Keratinocyte (primary cell): ENCODE data around the gene EGFLAM. TPM values are rescaled to one million over a fixed set of nuclear protein-coding genes. Genes with fewer than 3 reads are reported as not detected.

Source experiments
- DNase-seq: peaks from one replicate; pipeline ENCODE4 v3.0.0-alpha.2; 2011; ENCODE audit warnings: low read depth, missing footprints, low spot score
- FAIRE-seq: peaks from 2 replicates; lab custom pipeline; 2011; peaks lifted over from hg19 to GRCh38; lab: Jason Lieb, UNC
- H2AFZ ChIP-seq: 2 replicates; pipeline ENCODE4 v1.6.0; 2012; ENCODE audit warnings: low read length, control low read depth, inconsistent platforms; ENCODE audit not compliant: control insufficient read depth
- H3K27ac ChIP-seq: 2 replicates; pipeline ENCODE4 v1.5.1; 2011; ENCODE audit warnings: low read length; ENCODE audit not compliant: control insufficient read depth, insufficient read depth
- H3K27me3 ChIP-seq: 3 replicates; pipeline ENCODE4 v1.6.0; 2011; ENCODE audit warnings: low read length; ENCODE audit not compliant: control insufficient read depth, insufficient read depth; ENCODE audit errors: extremely low read depth
- H3K36me3 ChIP-seq, 2 experiments: 2 replicates in 1 of 2; 3 replicates in 1 of 2; pipeline ENCODE4 v1.5.1; 2011; ENCODE audit warnings: low read length in 2 of 2, mild to moderate bottlenecking in 1 of 2; ENCODE audit not compliant: control insufficient read depth in 2 of 2, insufficient read depth in 2 of 2; ENCODE audit errors: extremely low read depth in 1 of 2
- H3K4me1 ChIP-seq: 3 replicates; pipeline ENCODE4 v1.5.1; 2011; ENCODE audit warnings: low read length; ENCODE audit not compliant: control insufficient read depth, insufficient read depth; ENCODE audit errors: extremely low read depth
- H3K4me2 ChIP-seq: 3 replicates; pipeline ENCODE4 v1.6.0; 2011; ENCODE audit warnings: low read depth, low read length; ENCODE audit not compliant: control insufficient read depth, insufficient read depth; ENCODE audit errors: extremely low read depth
- H3K4me3 ChIP-seq, 3 experiments: fragments of 200-600 bp in 1 of 3; sonication (generic) in 1 of 3; 2 replicates in 2 of 3; 3 replicates in 1 of 3; pipeline ENCODE4 v1.5.1; 2011 to 2016; ENCODE audit warnings: low read length in 3 of 3, mild to moderate bottlenecking in 3 of 3, control low read depth in 2 of 3, inconsistent platforms in 1 of 3, low read depth in 1 of 3, mixed read lengths in 1 of 3, mixed run types in 1 of 3, moderate library complexity in 1 of 3; ENCODE audit not compliant: control insufficient read depth in 2 of 3, insufficient read depth in 2 of 3; ENCODE audit errors: extremely low read depth in 1 of 3
- H3K79me2 ChIP-seq: 2 replicates; pipeline ENCODE4 v1.6.0; 2012; ENCODE audit warnings: low read length; ENCODE audit not compliant: control insufficient read depth, insufficient read depth
- H3K9ac ChIP-seq: 3 replicates; pipeline ENCODE4 v1.6.0; 2011; ENCODE audit warnings: low read length; ENCODE audit not compliant: control insufficient read depth, insufficient read depth; ENCODE audit errors: extremely low read depth
- H3K9me1 ChIP-seq: 3 replicates; pipeline ENCODE4 v1.6.0; 2011; ENCODE audit warnings: low read length; ENCODE audit not compliant: control insufficient read depth, insufficient read depth; ENCODE audit errors: extremely low read depth
- H3K9me3 ChIP-seq: 2 replicates; pipeline ENCODE4 v1.5.1; 2012; ENCODE audit warnings: low read depth, low read length; ENCODE audit not compliant: control insufficient read depth
- H4K20me1 ChIP-seq: 3 replicates; pipeline ENCODE4 v1.6.0; 2011; ENCODE audit warnings: low read length; ENCODE audit not compliant: control insufficient read depth, insufficient read depth; ENCODE audit errors: extremely low read depth
- EZH2 ChIP-seq: IDR thresholded peaks from one replicate; pipeline ENCODE4 v1.6.1; 2012; ENCODE audit warnings: inconsistent platforms, mild to moderate bottlenecking, low read length, moderate library complexity
- dilution Hi-C: fragments of 300-500 bp; cut with MboI; formaldehyde crosslinking; loops from one replicate; pipeline ENCODE4 v1.7.0; 2020; ENCODE audit warnings: low sequenced_read_pairs; ENCODE audit not compliant: extremely low pct_ligation_motif_present
- polyA plus RNA-seq, 5 experiments: library from polyadenylated mRNA; depleted of rRNA in 3 of 5; stranded (reverse) in 3 of 5; stranded (forward) in 1 of 5; unstranded in 1 of 5; fragments of >200 nt; gene quantifications; 1 replicate in 1 of 5; 2 replicates in 3 of 5; 3 replicates in 1 of 5; pipeline versions ENCODE4 v1.2.1 to v1.2.3, GENCODE V29; 2011 to 2012; ENCODE audit warnings: missing spikeins in 2 of 5, low read depth in 1 of 5, low replicate concordance in 1 of 5
- TF ChIP-seq, protein P1 (sequence below), 3 experiments: IDR thresholded peaks in 1 of 3; conservative IDR thresholded peaks in 1 of 3; optimal IDR thresholded peaks in 1 of 3; 2 replicates in 2 of 3; 3 replicates in 1 of 3; pipeline versions ENCODE3 to v1.5.1; 2011; ENCODE audit warnings: low read length in 3 of 3, mild to moderate bottlenecking in 3 of 3, moderate library complexity in 2 of 3, control low read depth in 1 of 3, inconsistent platforms in 1 of 3; ENCODE audit not compliant: insufficient read depth in 2 of 3; ENCODE audit errors: extremely low read depth in 1 of 3

The EGFLAM gene
- polyA plus RNA-seq, 1 donor (not counting 4 experiments of a cell fraction or from before 2014, with no cell fraction given) = not detected

GRCh38 chr5:38483805-38484398, 225.5 kb downstream of the EGFLAM start:
- DNase-seq (no peak), FAIRE-seq (no peak)
- no peak overlapping the region for H3K4me2 ChIP-seq
- no peak overlapping the region for H3K4me3 ChIP-seq
- H3K36me3 ChIP-seq = no peaks in the 10 kb centered on the region
- H3K9ac ChIP-seq = no peak overlapping the region
- H4K20me1 ChIP-seq = no peaks in the 10 kb centered on the region
- no peaks in the 10 kb centered on the region for H3K27me3 ChIP-seq
- H3K9me1 ChIP-seq = no peaks in the 10 kb centered on the region
- H3K79me2 ChIP-seq = no peaks in the 10 kb centered on the region
- no peak overlapping the region for H2AFZ ChIP-seq
- H3K4me1 ChIP-seq = no peaks in the 10 kb centered on the region
- H3K27ac ChIP-seq = no peak overlapping the region
- no peak for TF ChIP-seq EZH2
- TF ChIP-seq, protein P1, sequence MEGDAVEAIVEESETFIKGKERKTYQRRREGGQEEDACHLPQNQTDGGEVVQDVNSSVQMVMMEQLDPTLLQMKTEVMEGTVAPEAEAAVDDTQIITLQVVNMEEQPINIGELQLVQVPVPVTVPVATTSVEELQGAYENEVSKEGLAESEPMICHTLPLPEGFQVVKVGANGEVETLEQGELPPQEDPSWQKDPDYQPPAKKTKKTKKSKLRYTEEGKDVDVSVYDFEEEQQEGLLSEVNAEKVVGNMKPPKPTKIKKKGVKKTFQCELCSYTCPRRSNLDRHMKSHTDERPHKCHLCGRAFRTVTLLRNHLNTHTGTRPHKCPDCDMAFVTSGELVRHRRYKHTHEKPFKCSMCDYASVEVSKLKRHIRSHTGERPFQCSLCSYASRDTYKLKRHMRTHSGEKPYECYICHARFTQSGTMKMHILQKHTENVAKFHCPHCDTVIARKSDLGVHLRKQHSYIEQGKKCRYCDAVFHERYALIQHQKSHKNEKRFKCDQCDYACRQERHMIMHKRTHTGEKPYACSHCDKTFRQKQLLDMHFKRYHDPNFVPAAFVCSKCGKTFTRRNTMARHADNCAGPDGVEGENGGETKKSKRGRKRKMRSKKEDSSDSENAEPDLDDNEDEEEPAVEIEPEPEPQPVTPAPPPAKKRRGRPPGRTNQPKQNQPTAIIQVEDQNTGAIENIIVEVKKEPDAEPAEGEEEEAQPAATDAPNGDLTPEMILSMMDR (optimal IDR thresholded peaks at IDR 0.05 in 1 of 3, IDR thresholded peaks at IDR 0.05 in 1 of 3, conservative IDR thresholded peaks at IDR 0.05 in 1 of 3; ENCODE audit: extremely low read depth in 1 of 3, insufficient read depth in 2 of 3, low read length in 3 of 3) = no peak
- dilution Hi-C loops = no loop called here
- no peaks in the 10 kb centered on the region for H3K9me3 ChIP-seq

DNA sequence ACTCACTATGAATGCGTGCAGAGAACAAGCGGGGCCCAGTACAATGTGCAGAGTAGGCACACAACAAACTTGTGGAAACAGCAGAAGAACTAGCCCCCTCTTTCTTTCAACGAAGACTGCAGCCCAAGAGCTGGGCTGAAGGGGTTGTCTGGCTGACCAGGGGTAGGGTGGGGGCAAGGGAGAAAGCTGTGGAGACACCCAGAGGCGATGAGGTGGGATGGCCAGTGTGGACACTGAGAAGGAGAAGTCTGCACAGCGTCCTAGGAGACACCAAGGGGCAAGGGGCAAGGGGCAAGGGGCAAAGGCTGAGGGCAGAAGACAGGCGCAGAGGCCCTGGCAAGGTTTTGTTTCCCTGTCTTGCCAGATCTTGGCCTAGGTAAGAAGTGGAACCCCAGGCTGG, 235.8 kb downstream of the EGFLAM start:
- Histone ChIP-seq H2AFZ (no peak overlapping the region), H3K9me3 (no peaks in the 10 kb centered on the region), H3K36me3 (no peaks in the 10 kb centered on the region), H3K27me3 (no peaks in the 10 kb centered on the region), H4K20me1 (no peaks in the 10 kb centered on the region), H3K27ac (no peak overlapping the region), H3K4me2 (no peak overlapping the region), H3K4me3 (no peak overlapping the region), H3K79me2 (no peaks in the 10 kb centered on the region), H3K9me1 (no peaks in the 10 kb centered on the region), H3K4me1 (no peaks in the 10 kb centered on the region), H3K9ac (no peak overlapping the region)
- TF ChIP-seq, protein P1 (optimal IDR thresholded peaks at IDR 0.05 in 1 of 3, IDR thresholded peaks at IDR 0.05 in 1 of 3, conservative IDR thresholded peaks at IDR 0.05 in 1 of 3; ENCODE audit: extremely low read depth in 1 of 3, insufficient read depth in 2 of 3, low read length in 3 of 3) = no peak
- no peak for TF ChIP-seq EZH2
- FAIRE-seq = no peak
- dilution Hi-C loops = no loop called here
- DNase-seq = no peak
